H1 (cell line): ENCODE measurements around the gene GLIPR2.

Experiments
- EZH2 ChIP-seq: fragments of 200-600 bp; sonication (generic); IDR thresholded peaks from 2 replicates; pipeline ENCODE4 v1.7.1; 2012; ENCODE audit warnings: low read depth, mild to moderate bottlenecking, moderate library complexity, low read length, inconsistent platforms; ENCODE audit not compliant: severe bottlenecking
- NRF1 ChIP-seq: IDR thresholded peaks from 2 replicates; pipeline ENCODE4 v1.6.1; 2011; ENCODE audit warnings: mild to moderate bottlenecking, low read depth, low read length, improper control_type of control experiment
- TF ChIP-seq, protein P1 (sequence below), 3 experiments: IDR thresholded peaks; 1 replicate in 2 of 3; 2 replicates in 1 of 3; pipeline versions ENCODE4 v1.5.1 to v1.6.1; 2011; ENCODE audit warnings: low read length in 3 of 3, mild to moderate bottlenecking in 3 of 3, inconsistent platforms in 2 of 3, low read depth in 1 of 3, moderate library complexity in 1 of 3; ENCODE audit not compliant: insufficient read depth in 1 of 3; ENCODE audit errors: control extremely low read depth in 1 of 3

DNA sequence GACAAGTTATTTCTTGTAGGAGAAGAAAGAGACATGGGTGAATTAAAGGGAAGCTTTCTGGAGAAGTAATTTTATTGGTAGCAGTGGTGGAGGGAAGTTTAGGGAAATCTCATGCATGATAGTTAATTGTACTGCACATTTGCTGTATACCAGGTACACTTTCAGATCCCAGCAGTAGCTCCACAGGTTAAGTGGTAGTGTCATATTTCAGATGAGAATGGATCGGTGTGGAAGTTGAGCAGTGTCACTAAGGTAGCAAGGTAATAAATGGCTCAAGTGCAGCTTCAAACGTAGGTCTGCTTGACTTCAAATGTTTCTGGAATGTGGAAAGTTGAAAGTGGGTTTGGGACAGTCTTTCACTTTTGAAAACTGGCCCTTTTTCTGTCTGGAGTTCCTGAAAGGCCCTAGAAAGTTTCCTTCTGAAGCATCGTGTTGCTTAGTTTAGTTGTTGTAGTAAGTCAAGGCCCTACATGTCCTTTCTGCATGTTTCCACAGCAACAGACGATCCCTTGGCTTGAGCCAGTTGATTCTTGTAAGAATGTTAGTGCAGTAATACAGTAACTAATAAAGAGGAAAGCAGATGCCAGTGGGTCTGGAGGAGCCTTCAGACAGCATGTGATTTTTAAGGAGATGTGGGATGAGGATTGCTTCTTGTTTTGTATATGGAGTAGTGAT lies 57.9 kb downstream of the GLIPR2 start:
- TF ChIP-seq EZH2, result no peak
- TF ChIP-seq NRF1, result no peak
- TF ChIP-seq, protein P1, sequence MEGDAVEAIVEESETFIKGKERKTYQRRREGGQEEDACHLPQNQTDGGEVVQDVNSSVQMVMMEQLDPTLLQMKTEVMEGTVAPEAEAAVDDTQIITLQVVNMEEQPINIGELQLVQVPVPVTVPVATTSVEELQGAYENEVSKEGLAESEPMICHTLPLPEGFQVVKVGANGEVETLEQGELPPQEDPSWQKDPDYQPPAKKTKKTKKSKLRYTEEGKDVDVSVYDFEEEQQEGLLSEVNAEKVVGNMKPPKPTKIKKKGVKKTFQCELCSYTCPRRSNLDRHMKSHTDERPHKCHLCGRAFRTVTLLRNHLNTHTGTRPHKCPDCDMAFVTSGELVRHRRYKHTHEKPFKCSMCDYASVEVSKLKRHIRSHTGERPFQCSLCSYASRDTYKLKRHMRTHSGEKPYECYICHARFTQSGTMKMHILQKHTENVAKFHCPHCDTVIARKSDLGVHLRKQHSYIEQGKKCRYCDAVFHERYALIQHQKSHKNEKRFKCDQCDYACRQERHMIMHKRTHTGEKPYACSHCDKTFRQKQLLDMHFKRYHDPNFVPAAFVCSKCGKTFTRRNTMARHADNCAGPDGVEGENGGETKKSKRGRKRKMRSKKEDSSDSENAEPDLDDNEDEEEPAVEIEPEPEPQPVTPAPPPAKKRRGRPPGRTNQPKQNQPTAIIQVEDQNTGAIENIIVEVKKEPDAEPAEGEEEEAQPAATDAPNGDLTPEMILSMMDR (IDR thresholded peaks at IDR 0.05; ENCODE audit: control extremely low read depth in 1 of 3, insufficient read depth in 1 of 3, low read depth in 1 of 3, low read length in 3 of 3), result no peak
